Measurements from ENCODE around the gene GPR160. TPM values are rescaled to one million over a fixed set of nuclear protein-coding genes. Genes with fewer than 3 reads are reported as not detected.

The GPR160 gene
- total and polyA plus RNA-seq, 2 donors from 2014 or later, result 23.7 to 24.9 TPM

DNA sequence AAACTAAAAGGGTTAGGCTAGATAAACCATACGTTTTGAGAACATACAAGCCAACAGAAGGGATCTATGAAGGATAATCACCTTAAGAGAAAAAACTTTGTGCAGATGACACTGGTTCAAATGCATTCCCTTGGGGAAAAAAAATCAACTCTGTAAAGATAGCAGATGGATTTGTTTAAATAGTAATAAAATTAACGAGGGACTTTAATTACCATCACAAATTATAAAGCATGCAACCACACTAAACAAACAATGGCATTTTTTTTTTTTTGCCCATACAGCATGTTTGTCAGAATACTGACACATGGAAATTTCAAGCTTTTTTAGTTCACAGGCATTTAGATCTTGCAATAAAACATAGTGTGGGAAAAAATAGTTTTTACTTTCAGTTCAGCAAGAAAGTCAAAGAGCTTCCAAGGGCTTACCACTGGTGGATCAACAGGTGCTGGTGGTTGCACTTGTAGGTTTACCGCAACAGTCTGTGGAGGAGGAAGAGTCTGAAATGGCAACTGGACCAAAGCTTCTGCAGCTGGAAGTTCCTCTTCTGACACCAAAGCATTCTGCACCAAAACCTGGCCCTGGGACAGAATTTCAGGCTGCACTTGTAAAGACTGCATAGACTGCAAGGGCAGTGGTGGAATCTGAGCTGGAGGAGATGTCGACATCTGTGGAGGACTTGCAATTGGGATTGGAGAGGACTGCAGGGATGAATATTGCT, 90.6 kb downstream of the GPR160 start:
- no peaks in the 10 kb centered on the region for H3K27me3 ChIP-seq (ENCODE audit: control insufficient read depth, insufficient read depth, low read length)
- no peak overlapping the region for H3K4me3 ChIP-seq (ENCODE audit: low read length in 3 of 3)
- no peak for DNase-seq
- peaks cover 3 to 22% (median 14%) of the 10 kb centered on the region in 3 donors for H3K36me3 ChIP-seq (ENCODE audit: control insufficient read depth in 2 of 3, insufficient read depth in 3 of 3, low read length in 3 of 3)
- TF ChIP-seq, protein P1, sequence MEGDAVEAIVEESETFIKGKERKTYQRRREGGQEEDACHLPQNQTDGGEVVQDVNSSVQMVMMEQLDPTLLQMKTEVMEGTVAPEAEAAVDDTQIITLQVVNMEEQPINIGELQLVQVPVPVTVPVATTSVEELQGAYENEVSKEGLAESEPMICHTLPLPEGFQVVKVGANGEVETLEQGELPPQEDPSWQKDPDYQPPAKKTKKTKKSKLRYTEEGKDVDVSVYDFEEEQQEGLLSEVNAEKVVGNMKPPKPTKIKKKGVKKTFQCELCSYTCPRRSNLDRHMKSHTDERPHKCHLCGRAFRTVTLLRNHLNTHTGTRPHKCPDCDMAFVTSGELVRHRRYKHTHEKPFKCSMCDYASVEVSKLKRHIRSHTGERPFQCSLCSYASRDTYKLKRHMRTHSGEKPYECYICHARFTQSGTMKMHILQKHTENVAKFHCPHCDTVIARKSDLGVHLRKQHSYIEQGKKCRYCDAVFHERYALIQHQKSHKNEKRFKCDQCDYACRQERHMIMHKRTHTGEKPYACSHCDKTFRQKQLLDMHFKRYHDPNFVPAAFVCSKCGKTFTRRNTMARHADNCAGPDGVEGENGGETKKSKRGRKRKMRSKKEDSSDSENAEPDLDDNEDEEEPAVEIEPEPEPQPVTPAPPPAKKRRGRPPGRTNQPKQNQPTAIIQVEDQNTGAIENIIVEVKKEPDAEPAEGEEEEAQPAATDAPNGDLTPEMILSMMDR (IDR thresholded peaks at IDR 0.05; ENCODE audit: borderline replicate concordance, extremely low read depth, insufficient read depth), result no peak
- no peak overlapping the region for H3K9ac ChIP-seq (ENCODE audit: low read length in 3 of 3)
- H3K27ac ChIP-seq (ENCODE audit: low read depth in 2 of 2, low read length in 2 of 2), result no peak overlapping the region
- no peak for FAIRE-seq
- intact Hi-C loops (cut with DNase I), result no loop called here
- H3K9me3 ChIP-seq (ENCODE audit: control insufficient read depth in 2 of 3, insufficient read depth in 1 of 3, low read length in 3 of 3), result peaks cover 0 to 4% (median 0%) of the 10 kb centered on the region in 3 donors
- H3K4me1 ChIP-seq (ENCODE audit: control insufficient read depth in 2 of 3, insufficient read depth in 2 of 3, low read depth in 1 of 3, low read length in 3 of 3), result peaks cover 0 to 2% (median 0%) of the 10 kb centered on the region in 3 donors

DNA sequence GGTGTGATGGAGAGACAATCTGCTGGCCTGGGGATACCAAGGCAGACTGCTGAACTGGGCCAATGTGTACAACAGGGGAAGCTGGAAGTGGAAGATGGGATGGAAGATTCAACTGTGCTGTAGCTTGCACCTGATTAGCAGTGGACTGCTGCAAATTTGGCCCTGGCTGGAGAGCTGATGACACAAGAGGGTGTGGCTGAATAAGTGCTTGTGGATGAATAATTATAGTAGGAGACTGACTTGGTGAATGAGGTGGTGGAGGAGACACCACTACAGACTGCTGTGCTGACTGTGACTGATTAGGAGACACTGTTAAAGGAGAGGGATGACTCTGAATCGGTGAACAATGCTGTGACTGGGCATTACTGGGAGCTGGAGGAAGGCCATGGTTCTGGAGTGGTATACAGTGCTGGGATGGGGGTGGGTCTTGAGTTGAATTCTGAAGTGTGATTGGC, 91.2 kb downstream of the GPR160 start:
- no peak overlapping the region for H3K27ac ChIP-seq (ENCODE audit: low read depth in 2 of 2, low read length in 2 of 2)
- TF ChIP-seq, protein P1 (IDR thresholded peaks at IDR 0.05; ENCODE audit: borderline replicate concordance, extremely low read depth, insufficient read depth), result no peak
- intact Hi-C loops (cut with DNase I), result no loop called here
- H3K9ac ChIP-seq (ENCODE audit: low read length in 3 of 3), result no peak overlapping the region
- H3K9me3 ChIP-seq (ENCODE audit: control insufficient read depth in 2 of 3, insufficient read depth in 1 of 3, low read length in 3 of 3), result peaks cover 0 to 4% (median 0%) of the 10 kb centered on the region in 3 donors
- DNase-seq (no peak), FAIRE-seq (no peak)
- H3K27me3 ChIP-seq (ENCODE audit: control insufficient read depth, insufficient read depth, low read length), result no peaks in the 10 kb centered on the region
- H3K4me3 ChIP-seq (ENCODE audit: low read length in 3 of 3), result no peak overlapping the region
- peaks cover 0 to 2% (median 0%) of the 10 kb centered on the region in 3 donors for H3K4me1 ChIP-seq (ENCODE audit: control insufficient read depth in 2 of 3, insufficient read depth in 2 of 3, low read depth in 1 of 3, low read length in 3 of 3)
- H3K36me3 ChIP-seq (ENCODE audit: control insufficient read depth in 2 of 3, insufficient read depth in 3 of 3, low read length in 3 of 3), result peaks cover 3 to 26% (median 14%) of the 10 kb centered on the region in 3 donors

DNA sequence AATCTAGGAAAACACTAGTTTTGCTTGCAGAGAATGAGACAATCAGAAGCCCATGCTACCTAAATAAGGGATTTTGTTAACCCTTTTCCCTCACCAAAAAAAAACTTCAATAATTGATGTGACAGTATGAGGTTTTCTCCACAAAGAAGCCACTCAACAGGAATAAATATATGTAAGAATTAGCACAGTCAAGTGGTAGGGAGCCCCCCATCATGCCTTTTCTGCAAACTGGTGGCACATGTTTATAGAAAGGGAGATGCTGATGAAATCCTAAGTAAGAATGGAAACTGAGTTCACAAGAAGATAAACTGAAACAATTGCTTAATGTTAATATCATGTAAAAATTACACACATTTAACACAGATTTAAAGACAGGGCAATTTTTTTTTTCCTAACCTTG, 92.7 kb downstream of the GPR160 start:
- DNase-seq (no peak), FAIRE-seq (no peak)
- peaks cover 3 to 26% (median 14%) of the 10 kb centered on the region in 3 donors for H3K36me3 ChIP-seq (ENCODE audit: control insufficient read depth in 2 of 3, insufficient read depth in 3 of 3, low read length in 3 of 3)
- no peak overlapping the region for H3K4me3 ChIP-seq (ENCODE audit: low read length in 3 of 3)
- TF ChIP-seq, protein P1 (IDR thresholded peaks at IDR 0.05; ENCODE audit: borderline replicate concordance, extremely low read depth, insufficient read depth), result no peak
- intact Hi-C loops (cut with DNase I), result no loop called here
- no peak overlapping the region for H3K27ac ChIP-seq (ENCODE audit: low read depth in 2 of 2, low read length in 2 of 2)
- no peak overlapping the region for H3K9ac ChIP-seq (ENCODE audit: low read length in 3 of 3)
- H3K4me1 ChIP-seq (ENCODE audit: control insufficient read depth in 2 of 3, insufficient read depth in 2 of 3, low read depth in 1 of 3, low read length in 3 of 3), result peaks cover 0 to 2% (median 0%) of the 10 kb centered on the region in 3 donors
- H3K9me3 ChIP-seq (ENCODE audit: control insufficient read depth in 2 of 3, insufficient read depth in 1 of 3, low read length in 3 of 3), result peaks cover 0 to 4% (median 0%) of the 10 kb centered on the region in 3 donors
- H3K27me3 ChIP-seq (ENCODE audit: control insufficient read depth, insufficient read depth, low read length), result no peaks in the 10 kb centered on the region

All from kidney (tissue), 14 donors.